Immature natural killer cell (primary cell): Measurements from ENCODE around the gene C12orf43. TPM values are rescaled to one million over a fixed set of nuclear protein-coding genes. Genes with fewer than 3 reads are reported as not detected.
"Not testable (repeated sequence)": the region's sequence is repeated elsewhere in the genome, so short reads cannot be mapped to it uniquely, and the experiment has no call there.

ENCODE experiments used
- DNase-seq, 3 donors: peaks; one replicate each; pipeline ENCODE4 v3.0.0; 2022; ENCODE audit warnings: mixed read lengths in 1 of 3
- H3K27ac Mint-ChIP-seq, 6 donors: one replicate each; pipeline ENCODE4 v1.8.0; 2020; ENCODE audit warnings: mixed read lengths in 6 of 6, mild to moderate bottlenecking in 5 of 6, inconsistent platforms in 4 of 6, moderate library complexity in 3 of 6
- H3K27me3 Mint-ChIP-seq, 3 donors: one replicate each; pipeline ENCODE4 v1.8.0; 2020 to 2021; ENCODE audit warnings: low read depth in 3 of 3, mild to moderate bottlenecking in 3 of 3, mixed read lengths in 3 of 3, moderate library complexity in 3 of 3, inconsistent platforms in 1 of 3
- H3K36me3 Mint-ChIP-seq, 3 donors: one replicate each; pipeline ENCODE4 v1.8.0; 2020; ENCODE audit warnings: mixed read lengths in 3 of 3, inconsistent platforms in 2 of 3, mild to moderate bottlenecking in 2 of 3
- H3K4me1 Mint-ChIP-seq, 2 donors: one replicate each; pipeline ENCODE4 v1.8.0; 2020; ENCODE audit warnings: inconsistent platforms in 2 of 2, mild to moderate bottlenecking in 2 of 2, mixed read lengths in 2 of 2, moderate library complexity in 1 of 2
- H3K4me3 Mint-ChIP-seq, 5 donors: one replicate each; pipeline ENCODE4 v1.8.0; 2020; ENCODE audit warnings: mild to moderate bottlenecking in 5 of 5, mixed read lengths in 5 of 5, inconsistent platforms in 3 of 5, moderate library complexity in 3 of 5
- H3K9me3 Mint-ChIP-seq, 6 donors: one replicate each; pipeline ENCODE4 v1.8.0; 2020; ENCODE audit warnings: mild to moderate bottlenecking in 6 of 6, mixed read lengths in 6 of 6, inconsistent platforms in 4 of 6, moderate library complexity in 3 of 6
- polyA plus RNA-seq, 3 donors: library from polyadenylated mRNA; unstranded; fragments of 300-500 nt; fragmentation: Illumina TruSeq; gene quantifications; one replicate each; pipeline ENCODE4 v1.2.3, GENCODE V29; 2021

Gene C12orf43
- polyA plus RNA-seq, 3 donors from 2014 or later: 11.8 to 24.8 (median 23.9) TPM

DNA sequence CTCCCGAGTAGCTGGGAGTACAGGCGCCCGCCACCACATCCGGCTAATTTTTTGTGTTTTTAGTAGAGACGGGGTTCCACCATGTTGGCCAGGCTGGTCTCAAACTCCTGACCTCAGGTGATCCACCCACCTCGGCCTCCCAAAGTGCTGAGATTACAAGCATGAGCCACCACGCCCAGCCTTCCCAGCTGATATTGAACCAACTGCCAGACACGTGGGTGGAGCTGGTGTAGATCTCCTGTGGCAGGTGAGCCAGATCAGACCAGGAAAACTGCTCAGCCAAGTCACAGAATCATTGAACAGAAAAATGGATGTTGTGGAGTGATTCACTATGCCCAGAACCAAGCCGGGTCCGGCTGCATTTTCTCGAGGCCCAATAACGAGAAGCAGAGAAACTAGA lies 31.1 kb upstream of the C12orf43 start:
- H3K27me3 Mint-ChIP-seq, H3K9me3 Mint-ChIP-seq, DNase-seq, H3K4me1 Mint-ChIP-seq, H3K36me3 Mint-ChIP-seq, H3K4me3 Mint-ChIP-seq: not testable (repeated sequence)
- H3K27ac Mint-ChIP-seq: peak overlapping the region in 1 of 6 donors; percentile 24

DNA sequence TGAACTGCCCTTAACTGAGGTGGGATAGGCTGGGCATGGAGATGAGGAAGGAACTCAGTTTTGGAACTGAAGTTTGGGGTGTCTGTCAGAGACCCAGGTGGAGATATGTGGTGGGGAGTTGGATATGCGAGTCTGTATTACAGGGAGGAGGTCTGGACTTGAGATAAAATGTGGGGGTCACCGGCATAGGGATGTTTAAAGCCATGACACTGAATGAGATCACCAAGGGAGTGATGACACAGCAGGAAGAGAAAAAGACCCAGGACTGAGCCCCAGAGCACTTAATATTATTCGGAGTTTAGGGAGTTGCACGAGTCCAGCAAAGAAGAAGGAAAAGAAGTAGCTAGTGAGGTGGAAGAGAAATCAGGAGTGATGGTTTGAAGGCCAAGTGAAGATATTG lies 26.8 kb upstream of the C12orf43 start:
- no peaks in the 10 kb centered on the region for H3K9me3 Mint-ChIP-seq
- no peak for DNase-seq
- H3K4me3 Mint-ChIP-seq: no peak overlapping the region
- H3K4me1 Mint-ChIP-seq: peaks cover 11 to 19% of the 10 kb centered on the region in 2 donors
- H3K27ac Mint-ChIP-seq: peak overlapping the region in 1 of 6 donors; percentile 37
- no peaks in the 10 kb centered on the region for H3K36me3 Mint-ChIP-seq
- H3K27me3 Mint-ChIP-seq: peaks cover 2 to 11% (median 3%) of the 10 kb centered on the region in 3 donors

DNA sequence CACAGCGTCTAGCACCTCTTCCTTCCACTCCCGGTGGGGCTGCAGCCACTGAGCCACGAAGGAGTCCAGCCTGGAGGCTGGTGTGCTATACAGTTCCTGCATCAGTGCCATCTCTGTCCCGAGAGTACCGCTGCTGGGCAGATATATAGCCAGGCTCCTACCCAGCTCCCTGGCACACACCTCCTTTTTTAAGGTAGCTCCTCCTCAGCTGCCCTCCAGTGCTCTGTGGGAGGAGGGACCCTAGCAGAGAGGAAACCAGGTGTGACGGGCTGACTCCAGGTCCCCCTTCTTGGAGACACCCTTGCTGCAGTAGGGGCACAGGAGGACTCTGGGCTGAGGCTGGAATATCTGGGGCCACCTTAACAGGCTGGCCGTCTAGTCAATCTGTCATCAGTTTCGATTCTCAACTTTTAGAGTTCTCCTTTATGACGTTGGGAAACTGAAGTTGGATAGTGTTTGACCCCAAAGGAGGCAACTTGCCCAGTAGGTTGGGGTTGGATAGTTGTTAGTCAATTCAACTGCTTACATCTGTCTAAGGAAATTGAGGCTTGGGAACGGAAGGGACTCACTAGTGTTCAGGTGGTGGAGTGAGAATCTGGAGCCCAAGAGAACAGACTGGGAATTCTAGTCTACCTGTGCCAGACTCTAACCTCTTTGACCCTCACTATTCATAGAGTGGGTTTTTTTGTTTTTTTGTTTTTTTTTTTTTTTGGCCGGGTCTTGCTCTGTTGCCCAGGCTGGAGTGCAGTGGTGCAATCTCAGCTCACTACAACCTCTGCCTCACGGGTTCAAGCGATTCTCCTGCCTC lies 22.8 kb upstream of the C12orf43 start, which contains the start of gene OASL:
OASL (minus strand) TSS at position 386 of the 808 bp plus-strand sequence; CDS start at position 111, 275 bp downstream.
- Mint-ChIP-seq H3K4me3 (peak within 1 kb of the TSS; percentile 95 to 99 (median 97)), H3K27ac (peak within 1 kb of the TSS; percentile 92 to 99 (median 96)), H3K9me3 (no peaks in the 10 kb centered on the region), H3K4me1 (peaks cover 48 to 51% of the 10 kb centered on the region in 2 donors), H3K27me3 (peaks cover 4 to 7% (median 5%) of the 10 kb centered on the region in 3 donors), H3K36me3 (peaks cover 0 to 4% (median 0%) of the 10 kb centered on the region in 3 donors)
- DNase-seq: peak; percentile 69 to 78 (median 74)

DNA sequence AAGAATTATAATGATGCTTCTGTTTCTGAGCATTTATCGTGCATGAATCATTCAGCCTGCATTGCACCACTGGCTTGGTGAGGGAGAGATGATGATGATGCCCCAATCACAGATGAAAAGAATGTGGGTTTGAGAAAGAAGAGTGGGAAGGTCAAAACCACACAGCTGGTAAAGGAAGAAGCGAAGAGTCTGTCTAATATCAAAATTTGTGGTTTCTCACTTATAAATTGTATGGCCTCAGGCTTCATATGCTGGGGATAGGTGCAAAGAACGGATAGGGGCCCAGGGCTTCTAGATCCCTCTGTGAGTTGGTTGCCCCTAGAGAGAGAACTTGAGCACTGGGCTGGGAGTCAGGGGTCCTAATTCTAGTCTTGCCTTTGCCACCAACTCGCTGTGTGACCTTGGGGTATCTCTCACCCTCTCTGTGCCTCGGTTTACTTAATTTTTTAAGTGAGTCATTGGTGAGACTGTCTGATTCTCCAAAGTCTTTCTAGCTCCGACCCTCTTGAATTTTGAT lies 20.6 kb upstream of the C12orf43 start:
- peak overlapping the region; percentile 63 to 99 (median 97) for H3K4me3 Mint-ChIP-seq
- DNase-seq: peak; percentile 46 to 73 (median 54)

DNA sequence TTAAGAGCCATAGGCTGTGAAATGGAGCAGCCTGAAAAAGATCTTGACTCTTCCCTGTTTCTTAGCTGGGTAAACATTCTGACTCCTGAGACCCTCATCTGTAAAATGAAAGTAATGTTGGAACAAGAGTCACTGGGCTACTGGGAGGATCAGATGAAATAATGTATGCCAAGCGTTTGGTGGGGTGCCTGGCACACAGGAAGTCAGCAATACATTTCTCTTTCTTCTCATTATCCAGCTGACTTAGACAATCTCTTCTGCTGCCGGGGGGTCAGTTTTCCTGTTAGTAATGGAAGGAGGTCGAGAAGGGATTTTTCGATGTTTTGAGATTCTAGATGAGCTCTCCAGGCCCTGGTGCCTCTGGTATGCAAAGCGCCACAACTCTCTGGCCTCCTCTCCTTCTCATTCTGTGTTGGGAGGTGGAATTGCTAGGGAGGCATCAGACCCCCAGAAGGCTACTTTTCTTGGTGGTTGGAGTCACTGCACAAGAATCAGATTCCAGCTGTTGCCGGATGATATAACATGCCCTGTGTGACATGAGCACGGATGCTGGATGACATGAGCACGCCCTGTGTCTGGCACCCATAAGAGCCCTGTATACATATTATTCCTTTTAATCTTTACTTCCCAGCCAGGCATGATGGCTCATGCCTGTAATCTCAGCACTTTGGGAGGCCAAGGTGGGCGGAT lies 18.5 kb upstream of the C12orf43 start:
- Mint-ChIP-seq H3K4me3 (peak overlapping the region; percentile 62 to 83 (median 68)), H3K9me3 (no peaks in the 10 kb centered on the region)

More for the DNA sequence above, 20.6 kb upstream of the C12orf43 start:
- H3K27ac Mint-ChIP-seq: peak overlapping the region; percentile 73 to 97 (median 92)
- H3K36me3 Mint-ChIP-seq: peaks cover 0 to 4% (median 0%) of the 10 kb centered on the region in 3 donors
- H3K27me3 Mint-ChIP-seq: peaks cover 2 to 10% (median 6%) of the 10 kb centered on the region in 3 donors
- H3K4me1 Mint-ChIP-seq: peaks cover 63% of the 10 kb centered on the region in 2 donors
- no peaks in the 10 kb centered on the region for H3K9me3 Mint-ChIP-seq

DNA sequence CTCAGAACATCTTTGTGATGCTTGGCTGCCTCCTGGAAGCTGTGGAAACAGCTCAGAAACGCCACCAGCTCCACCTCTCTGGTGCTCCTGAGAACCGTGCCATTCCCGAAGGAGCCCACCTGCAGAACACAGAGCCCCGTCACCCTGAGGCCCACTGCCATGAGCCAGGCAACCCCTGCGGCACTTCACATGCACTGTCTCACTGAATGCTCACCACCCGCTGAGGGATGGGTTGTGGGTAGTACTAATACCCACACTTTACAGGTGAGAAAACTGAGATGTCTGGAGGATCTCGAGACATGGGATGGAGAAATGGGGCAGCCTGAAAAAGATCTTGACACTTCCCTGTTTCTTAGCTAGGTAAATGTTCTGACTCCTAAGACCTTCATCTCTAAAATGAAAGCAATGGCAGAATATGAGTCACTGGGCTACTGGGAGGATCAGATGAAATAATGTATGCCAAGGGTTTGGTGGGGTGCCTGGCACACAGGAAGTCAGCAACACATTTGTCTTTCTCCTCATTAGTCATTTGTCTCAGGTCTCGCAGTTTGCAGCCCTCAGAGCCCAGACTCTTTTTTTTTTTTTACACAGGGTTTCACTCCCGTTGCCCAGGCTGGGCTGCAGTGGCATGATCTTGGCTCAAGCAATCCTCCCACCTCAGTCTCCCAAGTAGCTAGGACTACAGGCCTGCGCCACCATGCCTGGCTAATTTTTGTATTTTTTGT lies 17.5 kb upstream of the C12orf43 start:
- H3K36me3 Mint-ChIP-seq: peaks cover 6 to 13% (median 12%) of the 10 kb centered on the region in 3 donors
- peak overlapping the region; percentile 92 to 95 (median 93) for H3K27ac Mint-ChIP-seq
- H3K27me3 Mint-ChIP-seq: peaks cover 2 to 9% (median 4%) of the 10 kb centered on the region in 3 donors
- H3K4me1 Mint-ChIP-seq: peaks cover 57 to 65% of the 10 kb centered on the region in 2 donors
- peak; percentile 77 to 86 (median 81) for DNase-seq
- peak overlapping the region; percentile 62 to 83 (median 68) for H3K4me3 Mint-ChIP-seq
- H3K9me3 Mint-ChIP-seq: no peaks in the 10 kb centered on the region

More for the DNA sequence above, 18.5 kb upstream of the C12orf43 start:
- no peak for DNase-seq
- Mint-ChIP-seq H3K36me3 (peaks cover 6 to 13% (median 12%) of the 10 kb centered on the region in 3 donors), H3K27me3 (peaks cover 4 to 12% (median 4%) of the 10 kb centered on the region in 3 donors), H3K4me1 (peaks cover 61 to 65% of the 10 kb centered on the region in 2 donors), H3K27ac (peak overlapping the region; percentile 92 to 95 (median 93))

DNA sequence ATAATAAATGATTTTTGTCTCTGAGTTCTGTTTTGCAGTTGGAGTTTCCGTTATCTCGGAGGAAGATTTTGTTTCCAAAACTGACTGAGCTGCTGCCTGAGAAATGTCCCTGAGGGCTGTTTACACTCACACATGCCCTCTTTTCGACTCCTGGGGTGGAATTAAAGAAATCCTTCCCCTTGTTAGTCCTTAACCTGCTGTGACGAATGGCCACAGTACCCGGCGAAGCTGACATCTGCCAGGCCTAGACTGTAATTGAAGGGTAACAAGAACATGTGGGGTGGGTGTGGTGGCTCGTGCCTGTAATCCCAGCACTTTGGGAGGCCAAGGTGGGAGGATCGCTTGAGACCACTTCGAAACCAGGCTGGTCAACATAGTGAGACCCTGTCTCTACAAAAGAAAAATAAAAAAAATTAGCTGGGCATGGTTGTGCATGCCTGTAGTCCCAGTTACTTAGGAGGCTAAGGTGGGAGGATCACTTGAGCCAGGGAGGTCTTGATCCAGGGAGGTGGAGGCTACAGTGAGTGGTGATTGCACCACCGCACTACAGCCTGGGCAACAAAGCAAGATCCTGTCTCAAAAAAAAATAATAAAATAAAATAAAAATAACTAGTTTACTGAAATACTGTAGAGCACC lies 14.4 kb upstream of the C12orf43 start:
- Mint-ChIP-seq H3K9me3 (no peaks in the 10 kb centered on the region), H3K4me3 (no peak overlapping the region), H3K27me3 (peaks cover 2 to 5% (median 2%) of the 10 kb centered on the region in 3 donors), H3K27ac (peak overlapping the region in 5 of 6 donors; percentile 12 to 72 (median 37)), H3K36me3 (peaks cover 16 to 32% (median 19%) of the 10 kb centered on the region in 3 donors), H3K4me1 (peaks cover 49 to 51% of the 10 kb centered on the region in 2 donors)
- no peak for DNase-seq

DNA sequence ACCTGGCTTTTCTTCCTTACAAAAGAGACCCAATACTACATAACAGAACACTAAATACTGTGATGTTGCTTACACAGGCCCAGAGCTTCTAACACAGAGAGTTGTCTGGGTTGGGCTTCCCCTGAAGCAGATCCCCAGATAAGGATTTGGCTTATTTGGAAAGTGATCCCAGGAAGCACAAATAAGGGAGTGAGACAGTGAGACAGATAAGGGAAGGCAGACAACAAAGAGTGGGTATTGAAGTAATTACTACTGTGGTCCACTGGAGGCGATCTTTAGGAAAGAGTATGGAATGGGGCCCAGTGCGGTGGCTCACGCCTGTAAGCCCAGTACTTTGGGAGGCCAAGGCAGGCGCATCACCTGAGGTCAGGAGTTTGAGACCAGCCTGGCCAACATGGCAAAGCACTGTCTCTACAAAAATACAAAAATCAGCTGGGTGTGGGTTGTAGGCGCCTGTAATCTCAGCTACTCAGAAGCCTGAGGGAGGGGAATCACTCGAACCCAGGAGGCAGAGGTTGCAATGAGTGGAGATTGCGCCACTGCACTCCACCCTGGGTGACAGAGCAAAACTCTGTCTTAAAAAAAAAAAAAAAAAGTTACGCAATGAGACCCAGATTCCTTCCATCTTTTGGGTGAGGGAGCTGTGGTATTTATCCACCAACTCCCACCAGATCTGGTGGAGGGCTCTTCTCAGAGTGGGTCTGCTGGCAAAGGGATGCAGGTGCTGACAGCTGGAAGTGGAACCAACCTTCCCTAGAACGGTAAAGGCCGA lies 10.2 kb upstream of the C12orf43 start:
- peaks cover 0 to 2% (median 2%) of the 10 kb centered on the region in 3 donors for H3K27me3 Mint-ChIP-seq
- no peak overlapping the region for H3K4me3 Mint-ChIP-seq
- DNase-seq: no peak
- H3K4me1 Mint-ChIP-seq: peaks cover 20 to 21% of the 10 kb centered on the region in 2 donors
- H3K36me3 Mint-ChIP-seq: peaks cover 18 to 32% (median 21%) of the 10 kb centered on the region in 3 donors
- H3K27ac Mint-ChIP-seq: peak overlapping the region in 3 of 6 donors; percentile 17 to 32 (median 25)
- no peaks in the 10 kb centered on the region for H3K9me3 Mint-ChIP-seq

DNA sequence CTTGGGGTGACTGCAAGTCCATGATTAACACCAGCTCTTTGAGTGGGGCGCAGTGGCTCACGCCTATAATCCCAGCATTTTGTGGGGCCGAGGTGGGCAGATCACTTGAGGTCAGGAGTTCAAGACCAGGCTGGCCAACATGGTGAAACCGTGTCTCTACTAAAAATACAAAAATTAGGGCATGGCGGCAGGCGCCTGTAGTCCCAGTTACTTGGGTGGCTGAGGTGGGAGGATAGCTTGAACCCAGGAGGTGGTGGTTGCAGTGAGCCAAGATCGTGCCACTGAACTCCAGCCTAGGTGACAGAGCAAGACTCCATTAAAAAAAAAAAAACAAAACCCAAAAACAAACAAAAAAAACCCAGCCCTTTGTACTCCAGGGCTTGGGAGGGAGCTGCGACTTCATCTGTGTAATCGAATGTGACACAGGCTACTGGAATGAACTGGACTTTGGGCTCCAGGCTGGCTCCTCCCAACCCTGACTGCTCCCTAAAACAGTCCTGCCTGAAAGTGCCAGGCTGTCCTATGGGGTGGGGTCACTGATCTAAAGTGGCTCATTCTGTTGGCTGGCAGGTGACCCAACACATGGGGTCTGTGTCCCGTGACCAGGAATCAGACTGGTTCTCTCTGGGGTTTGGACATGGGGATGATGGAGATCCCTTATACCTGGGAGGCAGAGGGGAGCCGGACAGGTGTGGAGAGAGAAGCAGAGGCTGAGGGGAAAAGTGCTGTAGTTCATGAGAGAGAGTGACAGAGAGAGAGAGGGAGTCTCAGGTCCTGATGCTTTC lies 9.3 kb upstream of the C12orf43 start:
- H3K27me3 Mint-ChIP-seq: peaks cover 0 to 1% (median 0%) of the 10 kb centered on the region in 3 donors
- peak overlapping the region in 2 of 6 donors; percentile 17 to 25 for H3K27ac Mint-ChIP-seq
- H3K4me3 Mint-ChIP-seq: no peak overlapping the region
- peaks cover 17 to 31% (median 19%) of the 10 kb centered on the region in 3 donors for H3K36me3 Mint-ChIP-seq
- DNase-seq: no peak
- no peaks in the 10 kb centered on the region for H3K9me3 Mint-ChIP-seq
- H3K4me1 Mint-ChIP-seq: peaks cover 20 to 21% of the 10 kb centered on the region in 2 donors

DNA sequence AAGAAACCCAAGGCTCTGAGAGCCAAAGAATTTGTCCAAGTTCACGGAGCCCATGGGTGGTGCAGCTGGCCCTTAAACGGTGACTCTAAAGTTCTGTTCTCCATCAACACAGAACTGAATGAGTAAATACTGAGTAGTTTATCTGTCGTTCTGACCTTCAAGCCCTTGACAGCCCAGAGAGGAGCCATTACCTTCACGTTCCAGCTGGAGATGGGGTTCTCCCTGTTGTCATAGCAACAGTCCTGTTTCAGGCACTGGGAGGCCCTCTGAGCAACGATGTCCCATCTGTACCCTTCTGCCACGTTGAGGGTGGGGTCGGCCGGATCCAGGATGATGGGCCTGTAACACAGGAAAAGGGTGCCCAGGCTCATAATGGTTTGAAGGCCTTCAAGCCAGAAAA lies 7.5 kb upstream of the C12orf43 start:
- Mint-ChIP-seq H3K27ac (no peak overlapping the region), H3K4me3 (no peak overlapping the region), H3K36me3 (peaks cover 15 to 34% (median 17%) of the 10 kb centered on the region in 3 donors), H3K4me1 (peaks cover 14 to 16% of the 10 kb centered on the region in 2 donors), H3K9me3 (no peaks in the 10 kb centered on the region), H3K27me3 (peaks cover 0 to 1% (median 0%) of the 10 kb centered on the region in 3 donors)
- no peak for DNase-seq

DNA sequence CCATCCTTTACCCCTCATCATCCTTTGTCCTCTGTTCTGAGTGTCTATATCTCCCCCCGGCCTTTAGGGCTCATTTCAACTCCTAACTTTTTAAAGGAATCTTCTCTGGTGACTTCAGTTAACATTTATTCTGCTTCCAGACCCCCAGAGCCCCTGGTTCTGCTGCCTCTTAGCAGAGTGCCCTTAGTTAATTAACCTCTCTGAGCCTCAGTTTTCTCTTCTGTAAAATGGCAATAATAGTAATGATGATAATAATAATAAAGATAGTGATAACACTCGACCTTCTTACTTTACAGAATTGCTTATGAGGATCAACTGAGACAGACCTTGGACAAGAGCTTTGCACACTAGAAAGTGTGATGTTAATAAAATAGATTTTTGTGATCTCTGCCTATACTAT lies 6.4 kb upstream of the C12orf43 start:
- H3K36me3 Mint-ChIP-seq: peaks cover 11 to 28% (median 15%) of the 10 kb centered on the region in 3 donors
- peaks cover 4 to 5% of the 10 kb centered on the region in 2 donors for H3K4me1 Mint-ChIP-seq
- H3K27ac Mint-ChIP-seq: no peak overlapping the region
- no peaks in the 10 kb centered on the region for H3K9me3 Mint-ChIP-seq
- peaks cover 0 to 1% (median 0%) of the 10 kb centered on the region in 3 donors for H3K27me3 Mint-ChIP-seq
- H3K4me3 Mint-ChIP-seq: no peak overlapping the region
- no peak for DNase-seq
